ENCODE measurements around the gene GPR34.
"Not testable (repeated sequence)": the region's sequence is repeated elsewhere in the genome, so short reads cannot be mapped to it uniquely, and the experiment has no call there.

Gene GPR34

DNA sequence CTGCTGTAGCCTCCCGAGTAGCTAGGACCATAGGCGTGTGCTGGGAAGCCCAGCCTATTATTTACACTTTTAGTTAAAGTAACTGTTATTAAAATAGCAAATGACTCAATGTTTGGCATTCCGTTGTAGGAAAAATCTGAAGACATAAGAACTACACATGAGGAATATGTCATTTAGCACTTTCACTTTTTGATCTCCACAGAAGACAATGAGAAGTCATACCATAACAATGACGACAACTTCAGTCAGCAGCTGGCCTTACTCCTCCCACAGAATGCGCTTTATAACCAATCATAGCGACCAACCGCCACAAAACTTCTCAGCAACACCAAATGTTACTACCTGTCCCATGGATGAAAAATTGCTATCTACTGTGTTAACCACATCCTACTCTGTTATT, 6.7 kb downstream of the GPR34 start:
- no peak for DNase-seq

DNA sequence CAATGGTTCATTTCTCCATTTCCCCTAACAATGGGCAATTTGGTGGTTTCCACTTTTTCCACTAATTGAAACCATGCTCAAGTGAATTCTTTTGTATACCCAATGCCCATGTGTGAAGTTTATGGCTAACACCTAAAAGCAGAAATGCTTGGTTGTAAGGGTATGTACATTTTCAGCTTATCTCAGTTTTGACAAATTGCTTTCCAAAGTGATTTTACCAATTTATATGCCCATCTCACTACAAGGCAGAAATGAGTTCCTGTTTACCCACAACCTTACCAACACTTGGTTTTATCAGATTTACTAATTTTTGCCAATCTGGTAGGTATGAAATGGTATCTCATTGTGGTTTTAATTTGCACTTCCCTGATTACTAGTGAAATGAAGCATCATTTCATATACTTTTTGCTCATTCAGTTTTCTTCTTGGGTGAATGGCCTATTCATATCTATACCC, 14.8 kb downstream of the GPR34 start:
- DNase-seq: no peak

DNA sequence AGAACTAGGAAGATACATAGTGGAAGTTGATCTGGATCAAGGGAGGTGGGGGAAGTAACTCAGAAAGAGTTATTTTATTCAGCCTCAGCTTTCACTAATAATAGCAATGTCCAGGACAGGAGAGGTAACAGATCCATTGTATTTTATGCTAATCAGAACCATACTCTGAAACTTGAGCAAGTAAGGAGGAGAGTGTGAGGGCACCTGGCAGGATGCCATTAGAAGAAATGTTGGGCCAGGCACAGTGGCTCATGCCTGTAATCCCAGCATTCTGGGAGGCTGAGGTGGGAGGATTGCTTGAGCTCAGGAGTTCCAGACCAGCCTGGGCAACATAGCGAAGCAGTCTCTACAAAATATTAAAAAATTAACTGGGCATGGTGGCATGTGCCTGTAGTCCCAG, 16.3 kb downstream of the GPR34 start:
- no peak for DNase-seq

DNA sequence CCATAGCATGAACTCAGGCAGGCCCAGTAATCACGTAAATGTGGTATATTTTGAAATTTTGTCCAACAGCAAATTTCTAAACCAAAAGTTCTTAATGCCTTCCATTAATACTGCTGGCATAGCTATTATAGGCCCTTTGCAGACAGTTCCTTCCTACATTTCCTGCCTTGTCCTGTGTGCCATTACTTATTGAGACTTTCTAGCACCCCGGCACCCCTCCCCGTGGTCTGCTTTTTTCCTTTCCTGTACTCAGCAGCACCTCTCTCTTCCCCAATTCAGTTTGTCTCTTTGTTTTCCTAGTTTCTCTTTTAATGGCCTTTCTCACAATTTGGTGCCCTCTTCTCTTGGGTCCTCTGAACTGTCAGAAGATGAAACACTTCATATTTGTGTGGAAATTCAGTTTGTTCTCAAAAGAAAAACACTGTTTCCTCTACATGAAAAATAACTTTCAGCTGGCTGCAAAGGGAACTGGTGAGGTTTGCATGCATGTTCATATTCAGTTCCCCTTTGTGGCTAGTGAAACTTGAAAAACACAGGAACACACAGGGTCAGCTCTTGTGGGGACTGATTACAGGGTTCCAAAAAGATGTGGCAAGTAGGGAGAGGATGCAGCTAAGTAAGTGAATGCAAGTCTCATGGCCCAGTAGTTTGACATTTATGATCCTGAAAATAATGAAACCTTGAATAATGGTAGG, 17.1 kb downstream of the GPR34 start:
- DNase-seq: no peak

DNA sequence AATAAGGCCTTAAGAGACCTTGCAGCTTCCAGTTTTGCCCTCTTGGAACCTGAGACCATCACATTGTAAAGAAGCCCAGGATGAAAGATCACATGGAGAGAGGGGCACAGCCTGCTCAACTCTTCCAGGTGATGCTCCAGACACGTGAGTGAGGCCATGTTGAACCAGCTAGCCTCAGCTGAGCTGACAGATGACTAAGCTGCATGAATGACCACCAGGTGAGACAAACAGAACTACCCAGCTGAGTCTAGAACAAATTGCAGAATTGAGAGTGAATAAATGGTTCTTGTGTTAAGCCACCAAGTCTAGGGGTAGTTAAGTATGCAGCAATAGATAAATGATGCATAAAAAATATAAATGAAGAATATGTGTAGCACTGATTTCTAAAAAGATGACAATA, 18.4 kb downstream of the GPR34 start:
- no peak for DNase-seq

DNA sequence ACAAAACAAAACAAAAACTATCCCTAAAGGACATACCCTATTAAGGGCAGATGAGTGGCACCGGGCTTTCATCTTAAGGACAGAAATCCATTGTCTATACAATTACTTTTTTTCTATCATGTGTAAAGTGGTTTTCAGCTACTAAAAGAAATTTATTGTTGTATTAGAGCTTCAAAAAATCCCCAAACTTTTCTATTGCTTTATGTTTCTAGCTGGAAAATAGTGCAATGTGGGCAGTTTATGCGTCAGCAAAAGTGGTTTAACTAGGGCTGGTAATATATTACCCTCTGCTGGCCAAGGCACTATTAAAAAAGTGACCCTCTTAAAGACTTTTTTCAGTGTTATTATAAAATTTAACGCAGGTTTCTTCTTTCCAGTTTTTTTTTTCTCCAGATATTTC, 19.7 kb downstream of the GPR34 start:
- DNase-seq: no peak

DNA sequence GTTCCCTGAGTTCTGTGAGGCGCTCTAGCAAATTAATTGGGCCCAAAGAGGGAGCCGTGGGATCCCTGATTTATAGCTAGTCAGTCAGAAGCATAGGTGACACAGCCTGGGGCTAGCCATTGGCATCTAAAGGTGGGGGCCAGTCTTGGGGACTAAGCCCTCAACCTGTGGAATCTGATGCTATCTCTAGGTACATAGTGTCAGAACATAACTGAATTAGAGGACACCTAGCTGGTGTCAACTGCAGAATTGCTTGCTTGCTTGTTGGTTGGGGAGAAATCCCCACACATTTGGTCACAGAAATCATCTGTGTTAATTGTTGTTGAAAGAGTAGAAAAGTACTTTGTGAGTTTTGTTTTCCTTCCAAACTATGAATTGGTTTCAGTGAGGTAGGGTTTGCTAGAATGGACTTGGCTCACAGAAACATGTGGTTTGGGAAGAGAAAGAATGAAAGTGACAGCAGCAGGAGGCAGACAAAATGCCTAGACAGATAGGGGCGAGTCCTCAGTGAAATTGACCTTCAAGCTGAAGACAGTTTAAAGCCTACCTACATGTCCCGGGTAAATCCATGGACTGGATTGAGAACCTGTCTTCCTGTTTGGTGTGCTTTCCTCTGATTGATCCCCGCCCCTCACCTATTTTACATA, 22.4 kb downstream of the GPR34 start:
- no peak for DNase-seq

DNA sequence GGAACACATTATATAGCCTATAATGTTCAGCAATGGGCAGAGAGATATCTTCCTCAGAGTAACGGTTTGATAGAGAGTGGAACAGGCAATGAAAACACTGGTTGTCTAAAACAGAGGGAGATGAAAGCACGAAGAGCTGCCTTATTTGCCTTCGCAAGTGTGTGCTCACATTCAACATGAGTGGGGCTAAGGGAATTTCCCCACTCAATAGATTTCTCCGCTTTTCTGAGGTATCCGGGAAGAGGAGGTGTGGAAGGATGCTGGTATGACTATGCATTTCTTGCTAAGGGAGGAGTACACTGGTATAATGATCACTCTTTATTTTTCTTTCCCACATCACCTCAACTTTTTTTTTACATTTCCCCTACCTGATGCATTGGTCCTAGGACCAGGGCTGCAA, 27.4 kb downstream of the GPR34 start:
- no peak for DNase-seq

DNA sequence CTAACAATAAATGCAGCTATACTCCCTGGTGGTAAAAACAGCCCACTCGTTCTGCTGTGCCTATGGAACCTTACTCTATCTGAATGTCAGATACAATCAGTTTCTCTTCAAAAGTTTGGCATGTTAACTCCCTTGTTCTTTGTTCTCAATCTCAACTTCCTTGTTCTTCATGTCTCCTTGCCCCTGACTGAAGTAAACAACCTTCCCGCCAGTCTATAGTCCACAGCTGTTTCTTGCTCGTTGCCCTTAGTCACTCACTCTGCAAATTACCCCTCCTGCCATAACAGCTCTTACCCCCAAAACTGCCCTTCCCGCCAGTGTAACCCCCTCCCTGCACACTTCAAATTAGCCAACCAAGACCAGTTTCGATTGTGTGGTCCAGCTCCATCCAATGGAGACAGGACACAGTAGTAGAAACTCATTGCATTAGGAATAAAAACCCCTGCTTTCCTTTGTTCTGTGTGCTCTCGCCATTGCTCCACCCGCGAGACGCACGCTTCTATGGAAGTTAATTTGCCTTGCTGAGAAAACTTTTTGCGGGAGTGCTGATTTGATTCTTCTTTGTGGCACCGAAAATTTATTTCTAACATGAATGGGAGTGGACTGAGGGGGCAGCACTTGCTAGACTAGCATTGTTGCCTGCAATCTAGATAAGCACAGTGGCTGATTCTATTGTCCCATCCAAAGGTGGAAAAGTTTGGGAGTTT, 28.1 kb downstream of the GPR34 start:
- no peak for DNase-seq

DNA sequence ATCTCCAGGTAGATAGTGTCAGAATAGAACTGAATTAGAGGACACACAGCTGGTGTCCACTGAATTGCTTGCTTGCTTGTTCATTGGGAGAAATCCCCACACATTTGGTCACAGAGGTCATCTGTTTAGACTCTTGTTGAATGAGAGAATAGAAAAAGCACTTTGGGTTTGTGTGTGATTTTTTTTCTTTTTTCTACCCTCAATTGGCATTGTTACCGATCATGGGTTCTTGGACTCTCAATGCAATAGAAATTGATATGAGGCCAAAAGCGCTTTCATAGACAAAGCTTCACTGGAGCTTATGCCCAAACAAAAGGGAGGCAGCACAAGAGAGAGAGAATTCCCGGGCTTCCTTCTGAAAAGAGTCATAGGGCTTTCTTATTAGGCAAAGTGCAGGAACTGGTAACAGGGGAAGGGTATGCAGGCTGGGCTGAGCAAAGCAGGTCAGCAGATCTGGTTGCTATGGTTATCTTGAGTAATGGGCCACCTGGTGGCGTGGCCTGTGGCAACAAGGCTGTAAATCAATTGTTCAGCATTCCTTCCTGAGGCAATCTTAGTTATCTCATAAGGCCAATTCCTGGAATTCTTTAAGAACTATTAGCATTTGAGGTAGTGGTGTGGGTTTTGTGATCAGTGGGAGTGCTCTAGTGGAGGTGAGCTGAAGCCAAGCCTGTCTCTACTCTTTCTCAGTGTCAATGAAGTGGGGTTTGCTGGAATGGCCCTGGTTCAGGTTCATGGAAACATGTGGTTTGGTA, 29.9 kb downstream of the GPR34 start:
- no peak for DNase-seq

DNA sequence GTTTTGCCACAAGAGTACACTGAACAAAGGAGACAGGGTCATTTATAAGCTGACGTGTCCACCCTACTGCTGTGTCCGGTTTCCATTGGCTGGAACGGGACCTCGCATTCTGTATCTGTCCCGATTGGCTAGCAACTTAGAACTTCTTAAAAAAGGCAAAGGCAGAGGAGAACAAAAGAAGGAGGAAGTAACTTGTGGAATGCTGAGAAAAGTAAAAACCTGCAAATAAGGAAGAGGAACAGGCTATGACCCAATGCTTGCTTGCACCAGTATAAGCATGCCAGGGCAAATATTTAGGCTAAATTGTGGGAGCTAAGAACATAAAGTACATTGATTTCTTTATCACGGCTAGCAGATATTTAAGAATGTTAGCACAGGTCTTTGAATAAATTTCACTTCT, 30.8 kb downstream of the GPR34 start:
- DNase-seq: not testable (repeated sequence)

DNA sequence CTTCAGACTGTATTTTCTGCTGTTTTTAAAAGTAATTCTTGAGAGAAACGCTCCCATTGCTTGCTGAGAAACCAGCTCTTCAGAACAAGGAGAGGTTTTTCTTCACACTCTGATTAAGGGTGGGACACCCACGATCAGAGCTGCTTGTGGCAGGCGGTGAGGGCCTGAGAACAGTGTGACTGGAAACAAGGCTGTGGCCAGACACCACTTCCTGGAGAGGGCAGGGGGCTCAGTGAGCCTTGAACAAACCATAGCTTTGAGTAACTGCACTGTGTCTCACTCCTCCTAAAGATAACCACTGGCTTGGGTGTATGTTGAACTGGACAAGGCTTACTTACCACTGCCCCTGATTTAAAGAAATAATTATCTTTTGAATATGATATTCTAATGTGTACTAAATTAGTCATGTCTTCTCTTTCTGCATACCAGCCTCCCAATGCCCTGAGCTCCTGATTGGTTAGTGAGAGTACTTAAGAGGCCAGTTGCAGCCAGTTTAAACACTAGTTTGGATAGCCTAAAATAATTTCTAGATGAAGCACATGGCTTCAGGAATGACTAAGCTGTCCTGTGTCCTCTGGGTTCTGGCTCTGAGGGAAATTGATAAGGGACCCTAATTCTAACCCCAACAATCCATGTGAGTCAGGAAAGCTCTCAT, 31.5 kb downstream of the GPR34 start:
- DNase-seq: no peak

DNA sequence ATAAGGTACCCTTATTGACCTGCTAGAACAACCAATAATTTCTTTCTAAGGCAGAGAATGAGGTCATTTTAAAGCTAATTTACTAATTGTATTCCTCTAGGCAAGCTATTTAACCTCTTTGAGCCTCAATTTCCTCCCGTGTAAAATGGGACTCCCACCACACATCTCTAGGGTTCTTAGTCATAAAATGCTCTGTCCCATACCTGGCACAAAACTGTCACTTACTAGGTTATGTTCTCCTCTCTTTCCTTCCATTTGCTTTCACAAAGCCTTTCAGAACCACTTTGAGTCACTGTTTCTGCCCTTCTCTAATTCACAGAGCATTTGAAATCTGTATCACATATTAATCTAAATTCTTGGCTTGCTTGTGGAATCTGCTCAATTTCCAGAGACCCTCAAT, 32.8 kb downstream of the GPR34 start:
- DNase-seq: no peak

DNA sequence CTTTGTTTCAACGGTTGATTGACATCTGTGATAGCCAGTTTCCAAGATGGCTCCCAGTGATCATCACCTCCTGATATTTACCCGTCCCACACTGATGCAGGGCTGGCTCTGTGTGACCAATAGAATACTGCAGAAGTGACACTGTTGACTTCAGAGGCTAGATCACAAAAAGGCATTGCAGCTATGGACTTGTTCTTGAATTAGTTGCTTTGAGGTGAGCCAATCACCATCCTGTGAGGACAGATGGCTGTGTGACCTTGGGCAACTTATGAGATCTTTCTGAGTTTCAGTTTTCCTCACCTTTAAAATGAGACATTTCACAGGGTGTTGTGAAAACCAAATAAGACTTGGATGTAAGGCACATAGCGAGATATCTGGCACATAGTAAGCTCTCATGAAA, 33.4 kb downstream of the GPR34 start:
- no peak for DNase-seq

DNA sequence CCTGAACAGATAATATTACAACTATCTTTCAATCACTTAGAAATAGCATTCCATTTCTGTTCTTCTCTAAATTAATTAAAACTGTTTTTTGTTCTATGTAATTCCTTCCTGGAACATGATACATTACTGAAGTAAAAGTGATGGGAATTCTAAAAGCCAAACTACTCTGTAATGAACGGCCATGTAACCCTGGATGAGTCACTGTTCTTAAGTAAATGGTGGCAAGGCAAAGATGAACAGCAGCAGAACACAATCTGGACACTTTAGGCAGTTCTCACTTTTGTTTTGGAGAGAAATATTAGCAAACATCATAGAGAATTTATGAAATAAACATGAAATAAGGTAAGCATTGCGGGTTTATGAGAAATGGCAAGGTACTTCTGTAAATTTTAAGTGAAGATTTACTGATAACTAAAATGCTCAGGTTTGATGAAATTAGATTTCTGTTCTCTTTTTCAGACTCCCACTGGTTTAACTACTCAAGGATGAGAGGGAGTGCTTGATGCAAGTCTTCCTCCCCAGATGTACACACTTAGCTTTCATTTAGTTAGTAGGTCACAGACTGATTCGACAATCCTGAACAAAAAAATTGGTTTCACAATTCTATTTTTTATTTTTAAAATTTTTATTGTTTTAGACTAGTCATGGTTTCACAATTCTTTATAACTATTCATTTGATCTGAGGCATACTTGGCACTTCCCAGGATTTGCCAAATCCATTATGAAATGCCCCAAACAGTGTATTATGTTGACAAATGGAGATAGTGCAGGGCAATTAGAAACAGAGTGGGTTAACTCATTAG, 34.2 kb downstream of the GPR34 start:
- DNase-seq: no peak

DNA sequence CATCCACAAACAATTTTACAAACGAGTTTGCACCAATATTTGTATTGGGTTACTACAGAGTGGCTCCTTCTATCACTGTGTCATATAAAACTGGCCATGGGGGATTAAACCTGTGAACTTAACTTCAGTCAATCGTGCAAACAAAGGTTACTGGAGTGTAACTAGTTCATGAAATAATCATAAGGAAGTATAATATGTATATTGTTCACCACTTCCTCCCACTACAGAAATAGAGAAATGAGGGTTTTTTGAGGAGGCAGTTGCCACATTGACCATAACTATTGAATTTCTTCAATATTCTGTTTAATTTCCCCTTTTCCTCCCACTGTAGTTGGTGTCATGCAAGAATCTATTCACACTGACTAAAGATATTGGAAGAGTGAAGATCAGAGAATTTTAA, 35.1 kb downstream of the GPR34 start, which contains the start of gene GPR82:
Gene GPR82 (plus strand): TSS at position 356 of the 400 bp plus-strand sequence. CDS start 2,846 bp downstream, outside the sequence.
- DNase-seq: no peak

DNA sequence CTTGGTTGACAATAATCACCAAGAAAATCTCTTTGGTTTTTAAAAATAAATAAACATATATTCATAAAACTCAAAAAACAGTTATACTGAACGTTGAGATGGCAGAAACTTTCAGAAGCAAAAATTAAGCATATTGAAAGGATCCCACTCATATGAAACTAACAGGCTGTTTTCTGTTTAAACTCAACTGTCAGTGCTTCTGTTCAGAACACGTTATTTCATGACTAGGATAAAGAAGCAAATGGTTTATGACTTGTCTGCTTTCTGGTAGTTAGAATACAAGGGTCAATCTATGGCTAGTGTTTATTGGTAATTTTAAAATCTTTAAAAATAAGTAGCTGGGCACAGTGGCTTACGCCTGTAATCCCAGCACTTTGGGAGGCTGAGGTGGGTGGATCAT, 39.4 kb downstream of the GPR34 start:
- no peak for DNase-seq

DNA sequence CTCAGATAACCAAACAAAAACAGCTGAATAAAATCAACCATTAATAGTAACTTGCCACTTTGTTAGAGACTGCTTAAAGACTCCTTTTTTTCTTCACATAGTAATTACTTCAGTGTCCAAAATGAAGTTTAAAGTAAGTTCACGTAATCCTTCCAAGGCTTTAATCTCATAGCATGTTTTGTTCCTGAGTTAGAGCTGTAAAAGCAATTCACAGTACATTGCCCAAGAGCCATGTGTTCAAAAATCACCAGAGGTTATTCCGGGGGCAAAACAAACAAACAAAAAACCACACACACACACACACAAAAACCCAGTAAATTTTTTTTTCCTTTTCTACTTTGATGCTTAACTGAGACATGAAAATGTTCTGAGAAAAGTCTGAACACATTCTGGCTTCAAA, 41.3 kb downstream of the GPR34 start:
- DNase-seq: no peak

DNA sequence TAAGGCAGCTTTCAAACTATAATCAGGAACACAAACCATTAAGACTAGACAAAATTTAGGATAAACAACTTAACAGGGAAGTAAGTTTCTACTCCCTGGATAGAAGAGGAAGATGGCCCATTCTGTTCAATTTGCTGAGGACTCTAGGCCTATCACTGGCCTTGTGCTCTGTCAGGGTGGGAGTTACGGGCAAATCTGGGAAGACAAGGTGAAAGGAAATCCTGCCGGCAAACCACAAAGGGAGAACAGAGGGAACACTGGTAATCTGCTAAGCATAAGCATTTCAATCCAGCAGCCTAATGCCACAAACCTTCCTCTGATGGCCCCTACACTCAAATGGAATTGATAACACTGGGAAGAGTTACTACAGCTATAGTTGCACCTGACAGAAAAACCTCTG, 43.5 kb downstream of the GPR34 start:
- DNase-seq: no peak

DNA sequence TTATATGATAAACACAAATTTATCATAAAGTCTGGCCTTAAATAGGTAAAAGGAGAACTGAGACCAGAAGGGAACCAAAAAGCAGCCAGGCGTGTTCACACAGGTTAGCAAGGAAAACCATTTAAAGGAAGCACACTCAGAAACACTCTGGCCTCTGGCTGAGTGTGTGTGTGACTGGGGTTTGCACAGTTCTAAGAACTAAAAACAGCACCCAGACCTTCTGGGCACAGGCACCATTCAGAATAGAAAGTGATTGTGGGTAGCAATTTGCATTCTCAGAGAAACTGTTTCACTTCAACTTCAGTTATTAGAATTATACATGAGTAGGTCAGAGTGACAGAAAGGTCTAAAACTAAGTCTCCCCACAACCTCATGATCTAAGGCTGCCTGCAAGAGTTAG, 45.2 kb downstream of the GPR34 start:
- DNase-seq: no peak

DNA sequence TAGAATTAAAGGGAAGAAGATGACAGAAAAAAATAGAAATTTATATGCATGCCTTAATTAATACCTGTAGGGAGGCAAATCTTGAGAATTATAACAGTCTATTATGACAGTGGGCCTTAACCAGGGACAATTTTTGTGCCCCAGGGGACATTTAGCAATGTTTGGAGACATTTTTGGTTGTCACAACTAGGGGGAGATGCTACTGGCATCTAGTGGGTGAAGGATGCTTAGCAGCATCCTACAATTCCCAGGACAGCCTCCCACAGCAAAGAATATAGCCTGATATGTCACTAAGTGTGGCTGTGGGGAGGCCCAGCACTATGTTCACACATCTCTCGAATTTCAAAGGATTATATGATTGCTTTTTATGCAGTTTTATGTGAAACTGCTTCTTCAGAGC, 45.8 kb downstream of the GPR34 start:
- no peak for DNase-seq

DNA sequence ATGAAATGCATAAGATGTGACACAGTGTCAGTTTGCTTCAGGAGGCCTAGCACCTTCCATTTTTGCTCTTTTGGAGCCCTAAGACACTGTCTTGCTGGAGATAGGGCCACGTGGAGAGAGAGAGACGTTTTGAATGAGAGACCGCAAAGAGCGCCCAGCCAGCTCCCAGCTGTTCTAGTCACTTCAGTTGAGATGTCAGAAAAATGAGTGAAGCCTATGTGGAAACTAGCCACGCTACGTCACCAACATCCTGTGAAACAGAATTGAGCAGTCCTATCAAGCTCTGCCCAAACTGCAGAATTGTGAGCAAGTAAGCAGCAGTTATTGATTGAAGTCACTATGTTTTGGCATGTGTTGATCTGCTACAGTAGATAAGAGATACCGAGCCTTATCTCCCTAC, 48.3 kb downstream of the GPR34 start:
- no peak for DNase-seq
